GM19372 (cell line): ENCODE measurements around the gene GMPR2.
"Not testable (repeated sequence)": the region's sequence is repeated elsewhere in the genome, so short reads cannot be mapped to it uniquely, and the experiment has no call there.

Experiments used
- ATAC-seq: cut with Tn5 transposase; IDR thresholded peaks from one replicate; pipeline ENCODE4 v1.9.1; 2021; ENCODE audit warnings: mild to moderate bottlenecking, low read depth, moderate library complexity; ENCODE audit not compliant: unreplicated experiment

The GMPR2 gene

GRCh38 chr14:24198814-24199524, 33.8 kb upstream of the GMPR2 start:
- ATAC-seq, result no peak

- ATAC-seq, result not testable (repeated sequence)
Observed at GRCh38 chr14:24202538-24202937, 30.2 kb upstream of the GMPR2 start.

- ATAC-seq, result not testable (repeated sequence)
Observed at GRCh38 chr14:24203249-24203886, 29.4 kb upstream of the GMPR2 start.

- ATAC-seq, result no peak
Observed at GRCh38 chr14:24204163-24205146, 28.3 kb upstream of the GMPR2 start.

GRCh38 chr14:24206260-24207103, 26.2 kb upstream of the GMPR2 start:
- ATAC-seq, result no peak

GRCh38 chr14:24207104-24207551, 25.6 kb upstream of the GMPR2 start:
- ATAC-seq, result no peak

- ATAC-seq, result no peak
Observed at GRCh38 chr14:24207625-24208024, 25.1 kb upstream of the GMPR2 start.

GRCh38 chr14:24211311-24211710, 21.4 kb upstream of the GMPR2 start:
- ATAC-seq, result no peak

GRCh38 chr14:24212924-24213865, 19.5 kb upstream of the GMPR2 start, which contains the start of gene CHMP4A:
Gene CHMP4A, minus strand, starts transcription at chr14:24213488. Its CDS starts 49 bp downstream, at chr14:24213439.
- ATAC-seq, result peak; percentile 68

- ATAC-seq, result no peak
Observed at GRCh38 chr14:24213866-24214662, 18.7 kb upstream of the GMPR2 start.

- peak; percentile 51 for ATAC-seq
Observed at GRCh38 chr14:24215495-24216344, 17.0 kb upstream of the GMPR2 start, which contains the start of gene MDP1. Gene MDP1, minus strand, starts transcription at chr14:24216066. Its CDS starts 111 bp downstream, at chr14:24215955.

GRCh38 chr14:24216345-24216699, 16.4 kb upstream of the GMPR2 start:
- ATAC-seq, result no peak

GRCh38 chr14:24216876-24217275, 15.9 kb upstream of the GMPR2 start:
- ATAC-seq, result not testable (repeated sequence)

- ATAC-seq, result no peak
Observed at GRCh38 chr14:24219080-24219479, 13.6 kb upstream of the GMPR2 start.

GRCh38 chr14:24219521-24219920, 13.2 kb upstream of the GMPR2 start:
- no peak for ATAC-seq

GRCh38 chr14:24222987-24223386, 9.7 kb upstream of the GMPR2 start:
- not testable (repeated sequence) for ATAC-seq

GRCh38 chr14:24224618-24225071, 8.1 kb upstream of the GMPR2 start:
- no peak for ATAC-seq
